OCI-LY1 (cell line): Measurements from ENCODE around the gene PDZD7.

Experiments
- H2AFZ ChIP-seq: fragments of 200-600 bp; sonication (generic), shearing (Covaris generic); 2 replicates; pipeline ENCODE4 v1.6.0; 2014; ENCODE audit warnings: antibody characterized with exemption, mild to moderate bottlenecking, low read length
- H3F3A ChIP-seq: fragments of 200-600 bp; sonication (generic), shearing (Covaris generic); 2 replicates; pipeline ENCODE4 v1.6.0; 2014; ENCODE audit warnings: mild to moderate bottlenecking, antibody characterized with exemption, low read length, moderate library complexity; ENCODE audit not compliant: insufficient read depth
- H3K27ac ChIP-seq: fragments of 200-600 bp; sonication (generic); 2 replicates; pipeline ENCODE4 v1.5.1; 2014; ENCODE audit warnings: low read length, mixed run types, mild to moderate bottlenecking, low read depth; ENCODE audit not compliant: poor library complexity, severe bottlenecking
- H3K27me3 ChIP-seq: fragments of 200-600 bp; sonication (generic); 2 replicates; pipeline ENCODE4 v1.6.0; 2014; ENCODE audit warnings: antibody characterized with exemption, mild to moderate bottlenecking, low read length, moderate library complexity; ENCODE audit not compliant: insufficient read depth
- H3K36me3 ChIP-seq: fragments of 200-600 bp; sonication (generic); 2 replicates; pipeline ENCODE4 v1.6.1; 2014; ENCODE audit warnings: mild to moderate bottlenecking, antibody characterized with exemption, low read length, moderate library complexity, mixed read lengths; ENCODE audit not compliant: insufficient read depth
- H3K4me1 ChIP-seq: fragments of 200-600 bp; sonication (generic); 2 replicates; pipeline ENCODE4 v1.5.1; 2014; ENCODE audit warnings: mild to moderate bottlenecking, low read length, moderate library complexity; ENCODE audit not compliant: insufficient read depth, severe bottlenecking
- H3K4me2 ChIP-seq: fragments of 200-600 bp; sonication (generic), shearing (Covaris generic); 2 replicates; pipeline ENCODE4 v1.6.1; 2014; ENCODE audit warnings: low read length
- H3K4me3 ChIP-seq: fragments of 200-600 bp; sonication (generic); 2 replicates; pipeline ENCODE4 v1.5.1; 2014; ENCODE audit warnings: low read length, low read depth, mild to moderate bottlenecking, mixed read lengths; ENCODE audit not compliant: poor library complexity, severe bottlenecking
- H3K79me2 ChIP-seq: fragments of 200-600 bp; shearing (Covaris generic); 2 replicates; pipeline ENCODE4 v1.6.1; 2016; ENCODE audit warnings: mixed run types, low read length, mixed read lengths; ENCODE audit not compliant: insufficient read depth
- H3K9ac ChIP-seq: fragments of 200-600 bp; sonication (generic), shearing (Covaris generic); 2 replicates; pipeline ENCODE4 v1.6.1; 2014; ENCODE audit warnings: mild to moderate bottlenecking, low read length, mixed read lengths
- H3K9me2 ChIP-seq: fragments of 200-600 bp; sonication (generic), shearing (Covaris generic); 2 replicates; pipeline ENCODE4 v1.6.1; 2014; ENCODE audit warnings: low read depth, mild to moderate bottlenecking, low read length, mixed read lengths
- H3K9me3 ChIP-seq: fragments of 200-600 bp; shearing (Covaris generic); 2 replicates; pipeline ENCODE4 v1.6.1; 2014; ENCODE audit warnings: low read length, mixed read lengths
- H4K20me1 ChIP-seq: fragments of 200-600 bp; sonication (generic), shearing (Covaris generic); 2 replicates; pipeline ENCODE4 v1.6.0; 2016; ENCODE audit warnings: mild to moderate bottlenecking, low read length; ENCODE audit not compliant: insufficient read depth
- EZH2 ChIP-seq: fragments of 200-600 bp; sonication (generic), shearing (Covaris generic); IDR thresholded peaks from 2 replicates; pipeline ENCODE4 v1.8.0; 2017; ENCODE audit warnings: borderline replicate concordance, mixed run types, mild to moderate bottlenecking, antibody characterized with exemption, low read length, moderate library complexity, mixed read lengths
- TF ChIP-seq, protein P1 (sequence below): fragments of 200-600 bp; sonication (generic), shearing (Covaris generic); IDR thresholded peaks from 2 replicates; pipeline ENCODE4 v1.5.1; 2017; ENCODE audit warnings: mild to moderate bottlenecking, antibody characterized with exemption, low read length, moderate library complexity, mixed read lengths

PDZD7 gene

DNA sequence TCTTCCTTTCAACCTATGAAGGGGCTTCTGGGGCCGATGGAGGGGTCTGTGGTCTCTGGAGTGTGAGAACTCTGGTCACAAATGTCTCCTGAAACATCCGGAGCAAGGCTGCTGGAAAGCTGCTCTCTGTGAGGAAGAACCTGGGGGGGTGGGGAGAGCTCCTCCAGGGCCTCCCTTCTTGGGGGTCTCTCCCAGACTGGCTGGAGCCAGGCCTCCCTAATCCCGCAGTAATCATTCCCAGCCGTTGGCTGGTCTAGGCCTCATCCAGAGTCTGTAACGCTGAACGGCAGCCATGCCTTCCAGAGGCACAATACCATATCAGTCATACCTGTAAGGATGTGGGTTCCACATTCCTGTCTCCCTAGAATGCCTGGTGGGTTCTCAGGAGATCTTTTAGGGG is 35.7 kb downstream of the PDZD7 start:
- no peak overlapping the region for H3K4me2 ChIP-seq
- no peaks in the 10 kb centered on the region; the same call in 1 of the 2 replicates for H3F3A ChIP-seq
- no peak overlapping the region for H3K4me3 ChIP-seq
- no peaks in the 10 kb centered on the region for H4K20me1 ChIP-seq
- H3K36me3 ChIP-seq = peaks cover 31% of the 10 kb centered on the region
- no peaks in the 10 kb centered on the region for H3K27me3 ChIP-seq
- peaks cover 18% of the 10 kb centered on the region for H3K4me1 ChIP-seq
- H3K79me2 ChIP-seq = no peaks in the 10 kb centered on the region
- H2AFZ ChIP-seq = no peak overlapping the region
- no peak for TF ChIP-seq EZH2
- TF ChIP-seq, protein P1, sequence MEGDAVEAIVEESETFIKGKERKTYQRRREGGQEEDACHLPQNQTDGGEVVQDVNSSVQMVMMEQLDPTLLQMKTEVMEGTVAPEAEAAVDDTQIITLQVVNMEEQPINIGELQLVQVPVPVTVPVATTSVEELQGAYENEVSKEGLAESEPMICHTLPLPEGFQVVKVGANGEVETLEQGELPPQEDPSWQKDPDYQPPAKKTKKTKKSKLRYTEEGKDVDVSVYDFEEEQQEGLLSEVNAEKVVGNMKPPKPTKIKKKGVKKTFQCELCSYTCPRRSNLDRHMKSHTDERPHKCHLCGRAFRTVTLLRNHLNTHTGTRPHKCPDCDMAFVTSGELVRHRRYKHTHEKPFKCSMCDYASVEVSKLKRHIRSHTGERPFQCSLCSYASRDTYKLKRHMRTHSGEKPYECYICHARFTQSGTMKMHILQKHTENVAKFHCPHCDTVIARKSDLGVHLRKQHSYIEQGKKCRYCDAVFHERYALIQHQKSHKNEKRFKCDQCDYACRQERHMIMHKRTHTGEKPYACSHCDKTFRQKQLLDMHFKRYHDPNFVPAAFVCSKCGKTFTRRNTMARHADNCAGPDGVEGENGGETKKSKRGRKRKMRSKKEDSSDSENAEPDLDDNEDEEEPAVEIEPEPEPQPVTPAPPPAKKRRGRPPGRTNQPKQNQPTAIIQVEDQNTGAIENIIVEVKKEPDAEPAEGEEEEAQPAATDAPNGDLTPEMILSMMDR = no peak
- no peaks in the 10 kb centered on the region for H3K9me3 ChIP-seq
- H3K9ac ChIP-seq = no peak overlapping the region
- H3K27ac ChIP-seq = peak overlapping the region; percentile 97
- H3K9me2 ChIP-seq = no peaks in the 10 kb centered on the region

DNA sequence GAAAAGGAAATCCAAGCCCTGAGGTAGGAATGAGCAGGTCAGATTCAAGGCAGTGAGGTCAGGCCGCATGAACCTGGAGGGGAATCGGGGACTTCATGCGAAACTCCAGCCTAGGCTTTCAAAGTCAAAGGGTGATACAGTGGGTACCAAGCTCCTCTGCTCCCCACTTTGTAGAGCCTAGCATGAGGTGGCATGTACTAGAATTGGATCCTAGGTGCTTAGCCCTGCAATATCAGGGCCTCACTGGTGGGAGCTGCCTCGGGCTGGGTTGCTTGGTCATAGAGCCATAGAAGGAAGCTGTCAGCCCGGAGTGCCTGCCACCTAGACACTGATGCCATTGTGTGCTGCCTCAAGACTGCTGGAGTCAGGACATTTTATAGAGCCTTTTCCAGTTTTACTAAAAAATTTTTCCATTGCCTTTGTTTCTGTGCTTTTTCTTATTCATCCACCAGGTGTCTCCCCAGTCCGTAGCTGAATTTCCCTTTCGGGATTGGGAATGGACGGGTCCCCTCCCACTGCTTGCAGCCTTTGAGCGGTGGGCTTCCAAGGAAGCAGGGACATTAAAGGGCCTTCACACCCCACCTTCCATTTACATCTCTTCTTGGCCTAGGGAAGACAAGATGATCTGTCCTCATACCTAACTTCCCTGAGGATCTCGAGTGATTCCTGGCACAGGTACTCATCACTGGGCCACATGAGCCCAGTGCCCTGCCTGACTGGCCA is 36.8 kb downstream of the PDZD7 start:
- H3K9me3 ChIP-seq = no peaks in the 10 kb centered on the region
- peaks cover 18% of the 10 kb centered on the region for H3K4me1 ChIP-seq
- no peak overlapping the region for H2AFZ ChIP-seq
- H3K36me3 ChIP-seq = peaks cover 41% of the 10 kb centered on the region
- H3K79me2 ChIP-seq = no peaks in the 10 kb centered on the region
- no peaks in the 10 kb centered on the region; the same call in 1 of the 2 replicates for H3F3A ChIP-seq
- no peak overlapping the region for H3K4me2 ChIP-seq
- no peaks in the 10 kb centered on the region for H3K9me2 ChIP-seq
- TF ChIP-seq EZH2 = no peak
- TF ChIP-seq, protein P1 = peak; percentile 22; the same call in 1 of the 2 replicates
- H3K9ac ChIP-seq = no peak overlapping the region
- no peak overlapping the region for H3K27ac ChIP-seq
- H3K27me3 ChIP-seq = no peaks in the 10 kb centered on the region
- no peaks in the 10 kb centered on the region for H4K20me1 ChIP-seq
- no peak overlapping the region for H3K4me3 ChIP-seq

DNA sequence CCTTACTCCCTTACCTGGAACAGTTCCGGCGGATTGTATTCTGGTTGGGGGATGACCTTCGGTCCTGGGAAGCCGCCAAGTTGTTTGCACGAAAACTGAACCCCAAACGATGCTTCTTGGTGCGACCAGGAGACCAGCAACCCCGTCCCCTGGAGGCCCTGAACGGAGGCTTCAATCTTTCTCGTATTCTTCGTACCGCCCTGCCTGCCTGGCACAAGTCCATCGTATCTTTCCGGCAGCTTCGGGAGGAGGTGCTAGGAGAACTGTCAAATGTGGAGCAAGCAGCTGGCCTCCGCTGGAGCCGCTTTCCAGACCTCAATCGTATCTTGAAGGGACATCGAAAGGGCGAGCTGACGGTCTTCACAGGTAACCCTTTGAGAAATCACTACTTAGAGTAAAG is 41.8 kb downstream of the PDZD7 start:
- Histone ChIP-seq H3K36me3 (peaks cover 41% of the 10 kb centered on the region), H3K4me3 (no peak overlapping the region), H3K4me1 (peaks cover 16% of the 10 kb centered on the region), H3F3A (no peaks in the 10 kb centered on the region), H3K9me3 (no peaks in the 10 kb centered on the region), H3K9ac (no peak overlapping the region), H3K9me2 (no peaks in the 10 kb centered on the region), H3K27ac (no peak overlapping the region), H4K20me1 (no peaks in the 10 kb centered on the region), H3K27me3 (no peaks in the 10 kb centered on the region), H3K79me2 (peaks cover 15% of the 10 kb centered on the region), H2AFZ (no peak overlapping the region), H3K4me2 (no peak overlapping the region)
- TF ChIP-seq, protein P1 = no peak
- TF ChIP-seq EZH2 = no peak
